ENCODE data around the gene THSD8.

DNA sequence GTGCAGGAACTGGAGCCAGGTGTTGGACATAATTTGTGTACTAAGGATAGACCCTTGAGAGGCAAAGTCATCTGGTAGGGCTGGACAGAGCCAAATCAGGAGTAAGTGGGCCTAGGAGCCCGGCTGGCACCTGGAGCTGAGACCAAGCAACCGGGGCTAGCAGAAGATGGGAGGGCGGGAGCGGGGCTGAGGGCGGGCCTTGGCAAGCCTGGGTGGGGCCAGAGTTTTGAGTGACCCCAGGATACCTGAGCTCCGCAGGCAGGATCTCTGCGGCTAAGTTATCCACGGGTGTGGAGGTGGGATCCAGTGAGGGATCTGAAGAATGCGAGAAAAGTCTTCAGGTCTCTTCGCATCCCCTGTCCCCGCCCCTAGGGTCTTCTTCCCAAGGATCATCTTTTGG, 34.7 kb upstream of the THSD8 start:
- TF ChIP-seq CTCF (IDR thresholded peaks at IDR 0.05; ENCODE audit: poor library complexity) (no peak), EZH2 (IDR thresholded peaks at IDR 0.05; ENCODE audit: borderline replicate concordance) (no peak), EZH2phosphoT487 (IDR thresholded peaks at IDR 0.05; ENCODE audit: low read depth, severe bottlenecking, unreplicated experiment) (no peak)
